ENCODE results near the gene C1orf210. TPM values are rescaled to one million over a fixed set of nuclear protein-coding genes. Genes with fewer than 3 reads are reported as not detected.

The C1orf210 gene
- total RNA-seq: not detected
- long read RNA-seq: 0 reads

DNA sequence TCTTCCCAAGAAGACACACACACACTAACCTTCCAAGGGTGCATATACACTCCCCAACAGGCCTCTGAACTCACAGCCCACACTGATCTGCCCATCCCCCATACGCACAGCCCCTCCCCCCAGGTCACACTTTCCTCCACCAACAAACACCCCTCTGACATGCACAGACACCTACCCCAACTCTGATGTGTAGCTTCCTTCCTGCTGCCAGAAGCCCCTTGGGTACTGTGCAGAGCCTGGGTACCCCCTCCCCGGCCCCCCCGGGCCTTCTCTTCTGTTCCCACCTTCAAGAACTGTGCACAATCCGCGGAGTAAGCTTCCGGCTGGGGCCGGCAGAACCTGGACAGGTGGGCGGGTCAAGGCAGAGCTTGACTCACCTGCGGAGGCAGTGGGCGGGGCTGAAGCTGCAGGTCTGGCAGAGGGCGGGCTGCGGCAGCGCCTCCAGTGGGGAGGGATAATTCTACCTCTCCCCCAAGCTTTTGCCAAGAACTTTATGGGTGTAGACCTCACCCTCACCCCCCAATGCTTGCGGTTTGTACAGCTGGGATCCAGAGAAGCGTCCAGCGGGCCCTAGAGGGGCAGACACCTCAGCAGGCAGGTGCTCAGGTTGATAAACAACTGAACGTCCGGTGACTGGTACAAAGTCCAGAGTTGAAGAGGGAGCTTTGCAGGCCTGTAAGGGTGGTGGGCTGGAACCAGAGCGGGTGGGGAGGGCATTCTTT is at the start of gene C1orf210:
Gene C1orf210 (minus strand): TSS at position 313 of the 722 bp plus-strand sequence. CDS start 2,311 bp downstream, outside the sequence.
- DNase-seq (ENCODE audit: missing footprints) (no peak), ATAC-seq (no peak)
- intact Hi-C loops (cut with DNase I): no loop called here

DNA sequence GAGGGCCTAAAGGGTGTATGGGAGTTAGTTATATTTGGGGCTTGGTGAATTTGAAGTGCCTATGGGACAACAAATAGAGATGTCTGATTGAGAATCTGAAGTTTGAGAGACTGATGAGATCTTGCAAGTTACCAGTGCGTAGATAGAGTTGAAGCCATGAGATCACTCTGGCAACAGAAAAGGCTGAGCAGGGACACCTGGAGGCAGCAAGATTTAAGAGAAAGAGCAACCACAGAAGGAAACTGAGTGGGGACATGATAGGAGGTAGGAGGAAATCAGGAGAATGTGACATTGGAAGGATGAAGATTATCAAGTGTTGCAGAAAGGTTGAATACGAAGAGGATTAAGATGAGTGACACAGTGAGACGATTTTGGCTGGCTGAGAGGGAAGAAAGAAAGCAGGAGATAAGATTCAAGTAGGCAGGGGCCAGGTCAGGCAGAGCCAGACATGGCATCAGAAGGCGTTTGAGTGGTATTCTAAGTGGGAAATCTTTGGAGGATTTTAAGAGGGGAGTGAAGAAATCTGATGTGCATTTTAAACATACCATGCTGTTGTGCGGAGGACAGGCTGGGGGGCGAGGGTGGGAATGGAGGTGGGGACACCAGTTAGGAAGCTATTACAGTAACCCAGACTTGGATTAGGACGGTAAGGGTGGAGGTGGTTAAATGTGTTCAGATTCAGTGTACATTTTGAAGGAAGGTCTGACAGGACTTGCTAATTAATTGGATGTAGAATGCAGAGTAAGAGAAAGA is 49.2 kb upstream of the C1orf210 start:
- intact Hi-C loops (cut with DNase I): no loop called here
- DNase-seq (ENCODE audit: missing footprints): no peak
- no peak for ATAC-seq

DNA sequence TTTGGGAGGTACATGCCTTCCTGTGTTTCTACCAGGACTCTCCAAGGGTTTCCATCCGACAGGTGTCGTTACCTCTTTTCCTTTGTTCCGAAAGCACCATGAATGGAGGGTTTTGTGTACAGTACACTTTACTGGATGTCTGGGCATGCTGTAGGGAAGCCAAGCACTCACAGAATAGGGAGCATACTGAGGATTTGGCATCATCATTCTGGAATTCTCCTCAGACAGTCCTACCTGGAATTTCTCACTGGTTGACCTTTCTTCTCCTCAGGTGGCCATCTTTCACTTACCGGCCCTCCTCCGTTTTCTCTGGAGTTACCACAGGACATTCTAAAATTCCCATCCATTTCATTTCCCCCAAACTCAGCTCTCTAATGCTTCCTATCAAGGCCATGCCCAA is 46.3 kb upstream of the C1orf210 start:
- ATAC-seq (no peak), DNase-seq (ENCODE audit: missing footprints) (no peak)
- intact Hi-C loops (cut with DNase I): no loop called here

DNA sequence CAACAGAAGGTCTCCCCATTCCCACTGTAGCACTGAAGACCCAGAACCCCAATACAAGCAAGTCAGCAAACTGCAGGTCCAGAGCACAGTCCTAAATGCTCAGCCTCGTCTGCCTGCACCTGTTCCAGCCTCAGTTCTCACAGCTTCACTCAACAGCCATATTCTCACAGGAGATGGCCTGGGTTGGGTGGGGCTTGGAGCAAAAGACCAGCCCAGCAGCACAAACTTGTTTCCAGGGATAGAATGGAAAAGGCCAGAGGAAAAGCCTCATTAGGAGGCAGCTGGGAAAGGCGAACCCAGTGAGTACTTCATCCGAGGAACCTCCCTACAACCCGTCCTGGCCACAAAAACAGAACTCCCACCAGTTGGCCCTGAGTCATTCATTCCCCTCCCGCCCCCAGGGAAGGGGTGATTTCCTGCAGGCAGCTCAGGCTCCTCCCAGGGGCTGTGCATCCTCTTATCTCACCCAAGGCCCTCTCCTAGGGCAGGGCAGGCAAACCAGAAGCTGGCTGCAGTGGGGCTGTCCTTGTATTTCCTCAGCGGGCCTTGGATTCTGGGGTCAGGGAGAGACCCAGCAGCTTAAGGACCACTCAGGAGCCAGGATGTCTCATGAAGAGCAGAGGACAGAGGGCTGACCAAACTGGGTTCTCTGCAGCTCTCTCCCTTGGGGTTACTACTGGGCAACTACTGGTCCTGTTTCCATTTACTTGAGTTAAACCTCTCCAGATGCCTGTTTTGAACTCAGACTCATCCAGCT is 44.8 kb upstream of the C1orf210 start:
- no peak for DNase-seq (ENCODE audit: missing footprints)
- intact Hi-C loops (cut with DNase I): no loop called here
- ATAC-seq: peak; percentile 78

DNA sequence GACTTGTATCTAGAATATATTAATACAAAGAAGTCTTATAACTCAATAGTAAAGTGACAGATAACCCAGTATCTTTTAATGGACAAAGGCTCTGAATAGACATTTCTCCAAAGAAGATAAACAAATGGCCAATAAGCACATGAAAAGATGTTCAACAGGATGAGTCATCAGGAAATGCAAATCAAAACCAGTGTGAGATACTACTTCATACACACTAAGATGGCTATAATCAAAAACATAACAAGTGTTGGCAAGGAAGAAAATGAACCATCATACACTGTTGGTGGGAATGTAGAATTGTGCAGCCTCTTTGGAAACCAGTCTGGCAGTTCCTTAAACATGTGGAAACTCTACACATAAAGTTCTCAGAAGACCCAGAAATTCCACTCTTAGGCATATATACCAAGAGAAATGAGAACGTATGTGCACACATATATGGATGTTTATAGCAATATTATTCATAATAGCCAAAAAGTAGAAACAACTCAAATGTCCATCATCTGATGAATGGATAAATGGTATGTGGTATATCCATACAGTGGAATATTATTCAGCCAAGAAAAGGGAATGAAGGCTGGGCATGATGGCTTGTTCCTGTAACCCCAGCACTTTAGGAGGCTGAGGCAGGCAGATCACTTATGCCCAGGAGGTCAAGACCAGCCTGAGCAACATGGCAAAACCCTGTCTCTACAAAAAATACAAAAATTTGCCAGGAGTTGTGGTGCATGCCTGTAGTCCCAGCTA is 42.3 kb upstream of the C1orf210 start:
- intact Hi-C loops (cut with DNase I): no loop called here
- ATAC-seq (no peak), DNase-seq (ENCODE audit: missing footprints) (no peak)

DNA sequence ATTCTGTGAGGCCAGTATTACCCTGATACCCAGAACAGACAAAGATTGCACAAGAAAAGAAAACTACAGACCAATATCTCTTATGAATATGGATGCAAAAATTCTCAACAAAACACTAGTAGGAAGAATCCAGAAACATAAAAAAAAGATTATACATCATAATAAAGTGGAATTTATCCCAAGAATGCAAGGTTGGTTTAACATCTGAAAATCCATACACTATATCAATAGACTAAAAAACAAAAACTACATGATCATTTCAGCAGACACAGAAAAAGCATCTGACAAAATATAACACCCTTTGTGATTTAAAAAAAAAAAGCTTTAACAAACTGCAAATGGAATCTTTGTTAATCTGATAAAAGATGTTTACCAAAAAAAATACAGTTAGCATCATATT is 40.0 kb upstream of the C1orf210 start:
- ATAC-seq: no peak
- intact Hi-C loops (cut with DNase I): no loop called here
- DNase-seq (ENCODE audit: missing footprints): no peak

DNA sequence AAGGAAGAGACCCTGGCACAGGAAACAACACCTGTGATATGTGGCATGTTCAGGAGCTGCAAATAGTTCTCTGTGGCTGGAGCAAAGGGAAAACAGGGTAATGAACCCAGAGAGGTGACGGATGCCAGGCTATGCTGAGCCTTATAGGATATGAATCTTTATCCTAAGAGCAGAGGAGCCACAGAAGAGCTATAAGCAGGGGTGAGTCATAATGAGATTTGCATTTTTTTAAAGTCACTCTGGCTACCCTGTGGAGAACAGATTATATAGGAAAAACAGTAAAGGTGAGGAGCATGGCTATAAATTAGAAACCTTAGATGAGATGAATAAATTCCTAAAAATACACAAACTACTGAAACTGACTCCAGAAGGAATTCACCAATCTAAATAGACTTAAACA is 39.4 kb upstream of the C1orf210 start:
- ATAC-seq: no peak

DNA sequence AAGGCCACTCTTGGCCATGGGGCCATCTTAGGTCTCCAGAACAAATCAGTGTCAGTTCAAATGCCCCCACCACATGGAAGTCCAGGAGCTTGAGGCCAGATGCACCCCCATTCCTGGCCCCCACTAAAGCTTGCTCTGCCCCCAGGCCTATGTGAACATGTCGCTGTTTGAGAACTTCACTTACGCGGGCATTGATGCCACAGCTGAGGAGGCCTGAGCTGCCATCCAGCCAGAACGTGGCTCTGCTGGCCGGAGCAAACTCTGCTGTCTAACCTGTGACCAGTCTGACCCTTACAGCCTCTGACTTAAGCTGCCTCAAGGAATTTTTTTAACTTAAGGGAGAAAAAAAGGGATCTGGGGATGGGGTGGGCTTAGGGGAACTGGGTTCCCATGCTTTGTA is 37.1 kb upstream of the C1orf210 start:
- DNase-seq (ENCODE audit: missing footprints) (no peak), ATAC-seq (no peak)
- intact Hi-C loops (cut with DNase I): no loop called here

More for the DNA sequence above, 39.4 kb upstream of the C1orf210 start:
- intact Hi-C loops (cut with DNase I): no loop called here
- no peak for DNase-seq (ENCODE audit: missing footprints)

DNA sequence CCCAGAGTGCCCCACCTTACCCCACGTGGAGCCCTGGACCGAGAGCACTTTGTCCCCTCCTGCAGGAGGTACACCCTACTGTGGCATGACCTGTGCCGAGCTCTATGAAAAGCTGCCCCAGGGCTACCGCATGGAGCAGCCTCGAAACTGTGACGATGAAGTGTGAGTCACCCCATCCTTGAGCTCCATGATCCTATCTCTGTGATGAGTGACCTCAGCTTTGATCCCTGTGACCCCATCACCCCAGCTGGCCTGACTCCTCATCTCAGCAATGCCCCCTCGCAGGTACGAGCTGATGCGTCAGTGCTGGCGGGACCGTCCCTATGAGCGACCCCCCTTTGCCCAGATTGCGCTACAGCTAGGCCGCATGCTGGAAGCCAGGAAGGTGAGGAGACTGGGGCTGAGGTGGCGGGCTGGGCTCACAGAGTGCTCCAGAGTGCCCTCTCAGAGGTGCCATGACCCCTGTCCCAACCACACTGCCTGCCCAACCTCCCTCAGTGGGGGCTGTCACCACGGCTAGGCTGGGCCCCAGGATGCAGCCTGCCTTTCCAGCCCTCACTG is 36.0 kb upstream of the C1orf210 start:
- intact Hi-C loops (cut with DNase I): no loop called here
- ATAC-seq (no peak), DNase-seq (ENCODE audit: missing footprints) (no peak)

DNA sequence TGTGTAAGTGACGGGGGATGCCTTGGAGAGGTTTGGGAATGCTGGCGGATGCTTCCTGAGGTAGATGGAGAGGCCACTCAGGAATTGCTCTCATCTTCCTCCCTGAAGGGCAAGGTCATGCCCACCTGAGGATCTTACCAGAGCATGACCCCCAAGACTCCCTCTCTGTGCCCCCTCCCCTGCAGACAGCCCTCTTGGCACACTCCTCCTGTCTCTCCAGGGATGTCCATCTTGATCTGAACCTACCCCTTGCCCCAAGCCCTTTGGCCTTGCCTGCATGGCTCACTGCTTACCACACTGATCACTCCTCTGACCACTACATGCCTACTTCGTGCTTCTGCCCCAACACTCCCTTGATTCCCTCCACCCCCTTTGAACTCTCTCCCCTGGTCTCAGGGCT is 34.4 kb upstream of the C1orf210 start:
- DNase-seq (ENCODE audit: missing footprints): no peak
- intact Hi-C loops (cut with DNase I): no loop called here

DNA sequence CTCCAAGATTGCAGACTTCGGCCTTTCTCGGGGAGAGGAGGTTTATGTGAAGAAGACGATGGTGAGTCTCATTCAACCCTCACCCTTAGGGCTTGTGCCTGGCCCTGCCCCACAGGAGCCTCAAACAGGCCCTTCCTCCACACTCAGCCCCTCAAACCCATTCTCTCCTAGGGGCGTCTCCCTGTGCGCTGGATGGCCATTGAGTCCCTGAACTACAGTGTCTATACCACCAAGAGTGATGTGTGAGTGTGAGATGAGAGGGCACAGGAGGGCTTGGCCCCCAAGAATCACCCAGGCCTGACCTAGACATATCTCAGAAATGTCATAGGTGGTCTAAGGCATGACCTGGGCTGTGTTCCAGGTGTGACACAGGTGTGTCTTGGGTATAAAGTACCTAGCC is 33.9 kb upstream of the C1orf210 start:
- ATAC-seq (no peak), DNase-seq (ENCODE audit: missing footprints) (no peak)
- intact Hi-C loops (cut with DNase I): no loop called here

More for the DNA sequence above, 34.4 kb upstream of the C1orf210 start:
- ATAC-seq: no peak

DNA sequence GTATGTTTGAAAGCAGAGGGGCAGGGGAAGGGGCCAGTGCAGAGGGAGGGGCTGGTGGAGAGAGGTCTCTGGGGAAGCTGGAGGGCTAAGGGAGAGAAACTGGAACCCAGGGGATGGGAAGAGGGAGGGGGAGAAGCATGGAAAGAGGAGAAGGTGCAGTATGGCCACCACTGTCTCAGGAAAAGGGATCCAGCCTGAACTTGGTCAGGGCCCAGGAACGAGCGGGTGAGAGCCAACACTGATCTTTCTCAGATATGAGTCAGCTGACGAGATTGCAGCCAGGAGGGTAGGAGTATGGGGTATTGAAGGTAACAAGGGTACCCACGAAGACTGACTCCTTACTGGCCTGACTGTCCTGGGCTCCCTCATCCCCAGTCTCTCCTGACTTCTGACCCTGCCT is 33.5 kb upstream of the C1orf210 start:
- intact Hi-C loops (cut with DNase I): no loop called here
- ATAC-seq (no peak), DNase-seq (ENCODE audit: missing footprints) (no peak)

DNA sequence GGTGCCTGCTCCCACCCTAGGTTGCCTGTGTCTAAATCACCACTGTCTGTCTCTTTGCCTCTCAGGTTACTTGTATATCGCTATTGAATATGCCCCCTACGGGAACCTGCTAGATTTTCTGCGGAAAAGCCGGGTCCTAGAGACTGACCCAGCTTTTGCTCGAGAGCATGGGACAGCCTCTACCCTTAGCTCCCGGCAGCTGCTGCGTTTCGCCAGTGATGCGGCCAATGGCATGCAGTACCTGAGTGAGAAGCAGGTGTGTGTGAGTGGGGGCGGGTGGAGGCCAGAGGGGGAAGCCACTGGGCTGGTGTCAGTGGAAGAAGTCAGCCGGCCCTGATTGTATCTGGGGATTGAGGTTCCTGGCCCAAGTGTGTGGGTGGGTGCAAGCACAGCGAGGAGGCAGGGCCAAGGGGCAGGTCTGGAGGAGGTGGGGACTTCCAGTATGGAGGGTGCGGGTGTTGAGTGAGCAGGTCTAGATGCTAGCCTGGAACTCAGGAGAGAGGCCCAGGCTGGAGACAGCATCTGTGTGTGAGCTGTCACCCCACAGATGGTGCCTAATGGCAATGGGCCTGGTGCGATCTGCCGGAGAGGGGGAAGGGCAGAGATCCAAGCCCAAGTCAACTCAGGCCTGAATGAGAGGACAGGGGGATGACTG is 32.6 kb upstream of the C1orf210 start:
- intact Hi-C loops (cut with DNase I): no loop called here
- DNase-seq (ENCODE audit: missing footprints) (no peak), ATAC-seq (no peak)

DNA sequence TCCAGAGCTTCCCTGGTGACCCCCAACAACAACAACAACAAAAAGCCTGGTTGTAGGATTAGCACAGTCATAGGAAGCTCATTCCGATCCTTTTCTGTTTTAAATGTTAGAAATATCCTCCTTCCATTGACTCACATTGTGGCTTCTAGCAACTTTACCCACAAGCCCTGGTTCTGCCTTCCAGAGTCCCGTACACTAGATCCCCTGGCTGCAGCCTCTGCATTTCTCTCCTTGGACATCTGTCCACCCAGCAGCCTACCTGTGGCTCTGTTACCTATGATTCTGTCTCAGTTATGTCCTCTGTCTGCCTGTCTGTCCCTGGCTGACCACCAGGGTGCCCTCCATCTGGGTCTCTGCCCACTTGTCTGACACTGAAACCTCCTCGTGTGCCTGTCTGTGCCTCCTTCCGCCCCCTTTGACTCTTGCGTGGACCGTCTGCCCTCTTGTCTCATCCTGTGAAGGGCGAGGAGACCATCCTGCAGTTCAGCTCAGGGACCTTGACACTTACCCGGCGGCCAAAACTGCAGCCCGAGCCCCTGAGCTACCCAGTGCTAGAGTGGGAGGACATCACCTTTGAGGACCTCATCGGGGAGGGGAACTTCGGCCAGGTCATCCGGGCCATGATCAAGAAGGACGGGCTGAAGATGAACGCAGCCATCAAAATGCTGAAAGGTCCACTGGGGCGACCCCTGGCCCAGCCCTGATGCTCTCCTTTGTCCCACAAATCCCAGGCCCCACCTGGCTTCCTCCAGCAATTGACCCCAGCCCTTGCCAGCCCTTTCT is 31.5 kb upstream of the C1orf210 start:
- intact Hi-C loops (cut with DNase I): no loop called here

DNA sequence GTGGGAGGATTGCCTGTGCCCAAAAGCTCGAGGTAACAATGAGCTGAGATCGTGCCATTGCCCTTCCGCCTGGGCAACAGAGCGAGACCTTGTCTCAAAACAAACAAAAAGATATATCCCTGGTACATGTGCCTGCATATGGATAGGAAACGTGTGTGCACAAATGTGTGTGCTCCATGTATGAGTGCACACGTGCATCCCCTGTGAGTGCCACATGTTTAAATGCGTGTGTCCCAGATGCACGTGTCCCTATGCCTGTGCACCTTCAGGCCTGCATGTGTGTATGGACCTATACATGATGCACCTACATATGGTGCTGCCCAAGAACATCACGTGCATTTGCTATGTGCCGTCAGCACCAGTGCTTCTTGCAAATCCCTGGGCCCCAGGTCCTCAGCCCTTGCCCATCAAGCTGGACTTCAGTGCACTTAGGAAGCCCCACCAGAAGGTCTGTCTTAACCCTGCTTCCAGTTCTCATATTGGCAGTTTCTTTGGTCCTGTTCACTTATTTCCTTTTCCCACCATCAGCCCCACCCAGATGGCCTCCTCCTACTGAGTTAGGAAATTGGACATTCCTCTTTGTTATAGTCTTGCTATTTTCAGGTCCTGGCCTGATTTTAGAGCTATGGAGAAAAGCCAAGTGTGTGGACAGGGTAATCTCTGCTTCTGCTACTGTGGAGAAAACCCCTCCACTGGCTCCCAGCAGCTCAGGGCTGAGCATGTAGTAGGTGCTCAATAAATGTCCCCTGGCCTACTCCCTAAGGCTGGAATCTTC is 30.8 kb upstream of the C1orf210 start:
- intact Hi-C loops (cut with DNase I): no loop called here
- no peak for ATAC-seq
- no peak for DNase-seq (ENCODE audit: missing footprints)

More for the DNA sequence above, 31.5 kb upstream of the C1orf210 start:
- no peak for DNase-seq (ENCODE audit: missing footprints)
- ATAC-seq: no peak

DNA sequence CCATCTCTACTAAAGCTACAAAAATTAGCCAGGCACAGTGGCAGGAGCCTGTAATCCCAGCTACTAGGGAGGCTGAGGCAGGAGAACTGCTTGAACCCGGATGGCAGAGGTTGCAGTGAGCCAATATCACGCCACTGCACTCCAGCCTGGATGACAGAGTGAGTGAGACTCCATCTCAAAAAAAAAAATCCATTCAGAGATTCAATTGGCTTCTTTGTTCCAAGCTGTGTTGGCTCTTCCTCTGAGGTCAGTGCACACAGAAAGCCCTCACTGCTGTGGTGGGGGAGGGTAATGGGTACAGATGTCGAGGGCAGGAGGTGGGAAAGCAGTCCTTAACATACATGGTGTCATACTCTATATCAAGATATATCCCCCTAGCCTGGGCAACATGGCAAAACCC is 30.1 kb upstream of the C1orf210 start:
- DNase-seq (ENCODE audit: missing footprints): no peak
- intact Hi-C loops (cut with DNase I): no loop called here

DNA sequence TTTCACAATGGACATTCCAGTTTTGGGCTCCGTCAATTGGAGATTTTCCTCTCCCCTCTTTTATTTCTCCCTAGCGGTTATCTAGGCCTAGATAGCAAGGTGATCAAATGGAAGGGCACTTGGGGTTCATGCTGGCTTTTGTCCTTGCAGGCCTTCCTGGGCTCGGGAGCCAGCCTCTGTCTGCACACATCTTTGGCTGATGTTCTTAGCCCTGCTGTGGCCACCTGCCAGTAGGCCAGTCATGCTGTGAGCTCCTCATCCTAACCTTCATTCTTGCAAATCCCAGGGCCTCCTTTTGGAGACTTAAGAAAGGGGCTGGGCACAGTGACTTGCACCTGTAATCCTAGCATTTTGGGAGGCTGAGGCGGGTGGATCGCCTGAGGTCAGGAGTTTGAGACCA is 28.9 kb upstream of the C1orf210 start:
- ATAC-seq (no peak), DNase-seq (ENCODE audit: missing footprints) (no peak)
- intact Hi-C loops (cut with DNase I): no loop called here

More for the DNA sequence above, 30.1 kb upstream of the C1orf210 start:
- no peak for ATAC-seq
